ENCODE data around the gene EXOC2. TPM values are rescaled to one million over a fixed set of nuclear protein-coding genes. Genes with fewer than 3 reads are reported as not detected.

The EXOC2 gene
- polyA plus RNA-seq, 1 experiment: 16.0 TPM

GRCh38 chr6:731924-732323 is 39.0 kb upstream of the EXOC2 start:
- POLR2A ChIA-PET: no interaction called here
- H3K4me3 ChIP-seq (ENCODE audit: low read depth, low read length): no peak overlapping the region
- no peaks in the 10 kb centered on the region for H3K36me3 ChIP-seq (ENCODE audit: control insufficient read depth, insufficient read depth, low read length)
- peaks cover 5% of the 10 kb centered on the region; the same call in 1 of the 2 replicates for H3K27me3 ChIP-seq (ENCODE audit: control insufficient read depth, insufficient read depth, low read length)
- CTCF ChIA-PET: interaction anchor here (0.6 to 3.0 kb wide), 3 partner anchors 10 to 707 kb away, joined by 3 to 22 read pairs (median 3); no protein-coding TSS in a partner anchor
- TF ChIP-seq, protein P1, sequence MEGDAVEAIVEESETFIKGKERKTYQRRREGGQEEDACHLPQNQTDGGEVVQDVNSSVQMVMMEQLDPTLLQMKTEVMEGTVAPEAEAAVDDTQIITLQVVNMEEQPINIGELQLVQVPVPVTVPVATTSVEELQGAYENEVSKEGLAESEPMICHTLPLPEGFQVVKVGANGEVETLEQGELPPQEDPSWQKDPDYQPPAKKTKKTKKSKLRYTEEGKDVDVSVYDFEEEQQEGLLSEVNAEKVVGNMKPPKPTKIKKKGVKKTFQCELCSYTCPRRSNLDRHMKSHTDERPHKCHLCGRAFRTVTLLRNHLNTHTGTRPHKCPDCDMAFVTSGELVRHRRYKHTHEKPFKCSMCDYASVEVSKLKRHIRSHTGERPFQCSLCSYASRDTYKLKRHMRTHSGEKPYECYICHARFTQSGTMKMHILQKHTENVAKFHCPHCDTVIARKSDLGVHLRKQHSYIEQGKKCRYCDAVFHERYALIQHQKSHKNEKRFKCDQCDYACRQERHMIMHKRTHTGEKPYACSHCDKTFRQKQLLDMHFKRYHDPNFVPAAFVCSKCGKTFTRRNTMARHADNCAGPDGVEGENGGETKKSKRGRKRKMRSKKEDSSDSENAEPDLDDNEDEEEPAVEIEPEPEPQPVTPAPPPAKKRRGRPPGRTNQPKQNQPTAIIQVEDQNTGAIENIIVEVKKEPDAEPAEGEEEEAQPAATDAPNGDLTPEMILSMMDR (IDR thresholded peaks at IDR 0.05; ENCODE audit: insufficient read depth, low read depth, low read length): no peak
- no peak for DNase-seq (ENCODE audit: low read depth)

GRCh38 chr6:729606-730320 is 36.8 kb upstream of the EXOC2 start:
- no peaks in the 10 kb centered on the region for H3K36me3 ChIP-seq (ENCODE audit: control insufficient read depth, insufficient read depth, low read length)
- H3K27me3 ChIP-seq (ENCODE audit: control insufficient read depth, insufficient read depth, low read length): peaks cover 5% of the 10 kb centered on the region; the same call in 1 of the 2 replicates
- CTCF ChIA-PET: interaction anchor here (0.9 to 1.2 kb wide), 2 partner anchors 8 to 31 kb away, joined by 4 read pairs; no protein-coding TSS in a partner anchor
- TF ChIP-seq, protein P1 (IDR thresholded peaks at IDR 0.05; ENCODE audit: insufficient read depth, low read depth, low read length): no peak
- no peak for DNase-seq (ENCODE audit: low read depth)
- no peak overlapping the region for H3K4me3 ChIP-seq (ENCODE audit: low read depth, low read length)
- POLR2A ChIA-PET: no interaction called here

- TF ChIP-seq, protein P1 (IDR thresholded peaks at IDR 0.05; ENCODE audit: insufficient read depth, low read depth, low read length): no peak
- Histone ChIP-seq H3K27me3 (ENCODE audit: control insufficient read depth, insufficient read depth, low read length) (peaks cover 6% of the 10 kb centered on the region), H3K36me3 (ENCODE audit: control insufficient read depth, insufficient read depth, low read length) (no peaks in the 10 kb centered on the region), H3K4me3 (ENCODE audit: low read depth, low read length) (no peak overlapping the region)
- no peak for DNase-seq (ENCODE audit: low read depth)
- CTCF ChIA-PET: interaction anchor here (0.7 to 1.5 kb wide), 2 partner anchors 135 to 653 kb away, joined by 3 read pairs; no protein-coding TSS in a partner anchor
- POLR2A ChIA-PET: no interaction called here
These were observed 34.9 kb upstream of the EXOC2 start for GRCh38 chr6:727856-728255.

GRCh38 chr6:723540-723939 is 30.6 kb upstream of the EXOC2 start:
- Histone ChIP-seq H3K4me3 (ENCODE audit: low read depth, low read length) (no peak overlapping the region), H3K27me3 (ENCODE audit: control insufficient read depth, insufficient read depth, low read length) (peaks cover 10% of the 10 kb centered on the region), H3K36me3 (ENCODE audit: control insufficient read depth, insufficient read depth, low read length) (no peaks in the 10 kb centered on the region)
- ChIA-PET CTCF (interaction anchor here (2.3 to 3.0 kb wide), 2 partner anchors 22 to 101 kb away, joined by 10 to 15 read pairs; no protein-coding TSS in a partner anchor), POLR2A (no interaction called here)
- TF ChIP-seq, protein P1 (IDR thresholded peaks at IDR 0.05; ENCODE audit: insufficient read depth, low read depth, low read length): no peak
- DNase-seq (ENCODE audit: low read depth): no peak

DNA sequence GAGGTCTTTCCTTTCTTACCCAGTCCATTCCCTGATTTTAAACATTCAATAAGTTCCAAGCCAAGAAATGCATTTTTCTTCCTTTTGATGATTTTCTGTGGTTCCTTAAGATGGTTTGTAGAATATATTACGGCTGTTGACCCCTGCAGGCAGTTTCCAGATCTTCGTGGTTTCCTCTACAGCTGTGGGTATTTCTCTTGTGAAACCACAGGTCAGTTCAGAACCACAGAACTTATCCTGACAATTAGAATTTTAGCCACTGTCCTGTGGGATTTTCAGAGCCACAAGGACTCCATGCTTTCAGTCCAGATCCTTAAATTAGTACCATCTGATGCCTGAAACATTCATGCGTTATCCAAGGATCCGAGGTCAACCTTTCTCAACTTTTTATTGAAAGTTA is 29.7 kb upstream of the EXOC2 start:
- POLR2A ChIA-PET: no interaction called here
- DNase-seq (ENCODE audit: low read depth): peak; percentile 46
- H3K36me3 ChIP-seq (ENCODE audit: control insufficient read depth, insufficient read depth, low read length): no peaks in the 10 kb centered on the region
- H3K4me3 ChIP-seq (ENCODE audit: low read depth, low read length): no peak overlapping the region
- H3K27me3 ChIP-seq (ENCODE audit: control insufficient read depth, insufficient read depth, low read length): peaks cover 7% of the 10 kb centered on the region
- CTCF ChIA-PET: interaction anchor here (0.6 to 3.7 kb wide), 34 partner anchors 8 to 714 kb away, joined by 3 to 22 read pairs (median 5); no protein-coding TSS in a partner anchor
- TF ChIP-seq, protein P1 (IDR thresholded peaks at IDR 0.05; ENCODE audit: insufficient read depth, low read depth, low read length): no peak
